Measurements from ENCODE around the gene GNAS-AS1.
A peak's percentile ranks its signal among the peaks of the same experiment; 100 is the strongest.

GNAS-AS1 gene

GRCh38 chr20:58865843-58866242 lies 15.1 kb upstream of the GNAS-AS1 start:
- no peak for DNase-seq (ENCODE audit: low read depth)
- TF ChIP-seq, protein P1, sequence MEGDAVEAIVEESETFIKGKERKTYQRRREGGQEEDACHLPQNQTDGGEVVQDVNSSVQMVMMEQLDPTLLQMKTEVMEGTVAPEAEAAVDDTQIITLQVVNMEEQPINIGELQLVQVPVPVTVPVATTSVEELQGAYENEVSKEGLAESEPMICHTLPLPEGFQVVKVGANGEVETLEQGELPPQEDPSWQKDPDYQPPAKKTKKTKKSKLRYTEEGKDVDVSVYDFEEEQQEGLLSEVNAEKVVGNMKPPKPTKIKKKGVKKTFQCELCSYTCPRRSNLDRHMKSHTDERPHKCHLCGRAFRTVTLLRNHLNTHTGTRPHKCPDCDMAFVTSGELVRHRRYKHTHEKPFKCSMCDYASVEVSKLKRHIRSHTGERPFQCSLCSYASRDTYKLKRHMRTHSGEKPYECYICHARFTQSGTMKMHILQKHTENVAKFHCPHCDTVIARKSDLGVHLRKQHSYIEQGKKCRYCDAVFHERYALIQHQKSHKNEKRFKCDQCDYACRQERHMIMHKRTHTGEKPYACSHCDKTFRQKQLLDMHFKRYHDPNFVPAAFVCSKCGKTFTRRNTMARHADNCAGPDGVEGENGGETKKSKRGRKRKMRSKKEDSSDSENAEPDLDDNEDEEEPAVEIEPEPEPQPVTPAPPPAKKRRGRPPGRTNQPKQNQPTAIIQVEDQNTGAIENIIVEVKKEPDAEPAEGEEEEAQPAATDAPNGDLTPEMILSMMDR (conservative IDR thresholded peaks at IDR 0.05; ENCODE audit: control insufficient read depth, insufficient read depth, low read depth, low read length): no peak
- H3K4me3 ChIP-seq (ENCODE audit: control insufficient read depth, low read depth, low read length): no peak overlapping the region

DNA sequence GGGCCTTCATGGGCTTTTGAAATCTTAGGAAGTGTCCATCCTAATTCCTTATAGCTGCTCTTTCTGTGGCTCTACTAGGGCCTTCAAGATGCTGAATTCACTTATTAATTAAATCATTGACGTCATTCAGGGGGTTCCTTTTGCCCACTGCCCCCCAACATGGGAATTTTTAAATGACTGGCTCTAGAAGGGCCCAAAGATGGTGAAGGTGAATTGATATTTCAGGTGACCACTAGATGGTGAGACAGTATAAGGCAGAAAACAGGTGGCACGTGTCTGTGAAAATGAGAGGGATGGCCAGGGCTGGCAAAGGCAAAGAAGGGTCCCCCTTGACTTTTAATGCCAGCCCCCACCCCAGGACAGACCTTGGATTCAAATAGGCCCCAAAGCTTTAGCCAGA lies 13.6 kb upstream of the GNAS-AS1 start:
- H3K4me3 ChIP-seq (ENCODE audit: control insufficient read depth, low read depth, low read length): no peak overlapping the region
- TF ChIP-seq, protein P1 (conservative IDR thresholded peaks at IDR 0.05; ENCODE audit: control insufficient read depth, insufficient read depth, low read depth, low read length): peak; percentile 17
- no peak for DNase-seq (ENCODE audit: low read depth)

GRCh38 chr20:58863044-58863790 lies 12.5 kb upstream of the GNAS-AS1 start:
- DNase-seq (ENCODE audit: low read depth): no peak
- H3K4me3 ChIP-seq (ENCODE audit: control insufficient read depth, low read depth, low read length): no peak overlapping the region
- TF ChIP-seq, protein P1 (conservative IDR thresholded peaks at IDR 0.05; ENCODE audit: control insufficient read depth, insufficient read depth, low read depth, low read length): no peak

GRCh38 chr20:58855506-58856389 lies 5.0 kb upstream of the GNAS-AS1 start:
- TF ChIP-seq, protein P1 (conservative IDR thresholded peaks at IDR 0.05; ENCODE audit: control insufficient read depth, insufficient read depth, low read depth, low read length): no peak
- H3K4me3 ChIP-seq (ENCODE audit: control insufficient read depth, low read depth, low read length): no peak overlapping the region
- DNase-seq (ENCODE audit: low read depth): no peak

GRCh38 chr20:58854638-58855471 lies 4.2 kb upstream of the GNAS-AS1 start:
- DNase-seq (ENCODE audit: low read depth): no peak
- H3K4me3 ChIP-seq (ENCODE audit: control insufficient read depth, low read depth, low read length): no peak overlapping the region
- TF ChIP-seq, protein P1 (conservative IDR thresholded peaks at IDR 0.05; ENCODE audit: control insufficient read depth, insufficient read depth, low read depth, low read length): no peak

- DNase-seq (ENCODE audit: low read depth): no peak
- TF ChIP-seq, protein P1 (conservative IDR thresholded peaks at IDR 0.05; ENCODE audit: control insufficient read depth, insufficient read depth, low read depth, low read length): no peak
- no peak overlapping the region for H3K4me3 ChIP-seq (ENCODE audit: control insufficient read depth, low read depth, low read length)
Observed at GRCh38 chr20:58853976-58854637, 3.4 kb upstream of the GNAS-AS1 start.

Data from fibroblast of mammary gland (primary cell).